Neural cell (in vitro differentiated cells): ENCODE results near the gene ATP1B4. TPM values are rescaled to one million over a fixed set of nuclear protein-coding genes. Genes with fewer than 3 reads are reported as not detected.

Experiments used
- H2AFZ ChIP-seq: fragments of 200-600, 300-800 bp; sonication (generic), shearing (Covaris generic); 2 replicates; pipeline ENCODE4 v1.6.0; 2014; ENCODE audit warnings: low read depth, mild to moderate bottlenecking, antibody characterized with exemption, low read length, moderate library complexity
- H3F3A ChIP-seq: fragments of 200-600 bp; shearing (Covaris generic); 2 replicates; pipeline ENCODE4 v1.6.1; 2016; ENCODE audit warnings: mild to moderate bottlenecking, moderate library complexity, mixed read lengths, antibody characterized with exemption, low read length; ENCODE audit not compliant: insufficient read depth, poor library complexity, severe bottlenecking
- H3K27ac ChIP-seq: fragments of 200-600, 300-800 bp; sonication (generic), shearing (Covaris generic); 2 replicates; pipeline ENCODE4 v1.5.1; 2014; ENCODE audit warnings: mild to moderate bottlenecking, low read length, moderate library complexity
- H3K27me3 ChIP-seq: fragments of 300-800, 200-600 bp; sonication (generic), shearing (Covaris generic); 2 replicates; pipeline ENCODE4 v1.6.0; 2014; ENCODE audit warnings: mild to moderate bottlenecking, low read depth, low read length, moderate library complexity; ENCODE audit not compliant: insufficient read depth
- H3K36me3 ChIP-seq: fragments of 300-800, 200-600 bp; sonication (generic), shearing (Covaris generic); 2 replicates; pipeline ENCODE4 v1.5.1; 2014; ENCODE audit warnings: mild to moderate bottlenecking, antibody characterized with exemption, low read length, moderate library complexity; ENCODE audit not compliant: insufficient read depth
- H3K4me2 ChIP-seq: fragments of 300-800, 200-600 bp; sonication (generic), shearing (Covaris generic); 2 replicates; pipeline ENCODE4 v1.6.0; 2014; ENCODE audit warnings: mild to moderate bottlenecking, low read length
- H3K4me3 ChIP-seq: fragments of 300-800, 200-600 bp; sonication (generic), shearing (Covaris generic); 2 replicates; pipeline ENCODE4 v1.5.1; 2014; ENCODE audit warnings: mild to moderate bottlenecking, low read length, moderate library complexity
- H3K79me2 ChIP-seq: fragments of 200-600 bp; shearing (Covaris generic); replicated peaks from 2 replicates; pipeline ENCODE4 v1.6.0; 2014; ENCODE audit warnings: mild to moderate bottlenecking, low read length, moderate library complexity; ENCODE audit not compliant: insufficient read depth
- H3K9ac ChIP-seq: fragments of 300-800, 200-600 bp; sonication (generic), shearing (Covaris generic); 2 replicates; pipeline ENCODE4 v1.6.1; 2016; ENCODE audit warnings: mild to moderate bottlenecking, low read length, mixed read lengths
- H3K9me2 ChIP-seq: fragments of 200-600 bp; shearing (Covaris generic); 2 replicates; pipeline ENCODE4 v1.6.1; 2016; ENCODE audit warnings: mild to moderate bottlenecking, low read length, mixed read lengths; ENCODE audit not compliant: insufficient read depth
- H3K9me3 ChIP-seq: fragments of 200-600, 300-800 bp; sonication (generic), shearing (Covaris generic); 2 replicates; pipeline ENCODE4 v1.6.1; 2016; ENCODE audit warnings: mild to moderate bottlenecking, mixed run types, low read length, moderate library complexity, mixed read lengths
- H4K20me1 ChIP-seq: fragments of 200-600 bp; shearing (Covaris generic); 2 replicates; pipeline ENCODE4 v1.6.1; 2016; ENCODE audit warnings: mild to moderate bottlenecking, mixed run types; ENCODE audit not compliant: insufficient read depth
- EP300 ChIP-seq: fragments of 450-650 bp; conservative IDR thresholded peaks from 2 replicates; pipeline ENCODE4 v1.6.1; 2014; ENCODE audit warnings: antibody characterized with exemption, mild to moderate bottlenecking, moderate library complexity; ENCODE audit not compliant: poor library complexity, severe bottlenecking
- EZH2 ChIP-seq: fragments of 200-600, 300-800 bp; shearing (Covaris generic), sonication (generic); IDR thresholded peaks from 2 replicates; pipeline ENCODE4 v1.6.1; 2014; ENCODE audit warnings: antibody characterized with exemption, low read length, borderline replicate concordance, mild to moderate bottlenecking; ENCODE audit not compliant: insufficient read depth, poor library complexity, severe bottlenecking
- MXI1 ChIP-seq: fragments of 450-650 bp; conservative IDR thresholded peaks from 2 replicates; pipeline ENCODE4 v1.6.1; 2014; ENCODE audit warnings: antibody characterized with exemption, mild to moderate bottlenecking; ENCODE audit not compliant: poor library complexity, severe bottlenecking
- POLR2AphosphoS5 ChIP-seq: IDR thresholded peaks from 2 replicates; pipeline ENCODE4 v1.6.1; 2012
- RAD21 ChIP-seq: fragments of 450-650 bp; conservative IDR thresholded peaks from 2 replicates; pipeline ENCODE4 v1.6.1; 2014; ENCODE audit warnings: antibody characterized with exemption, mild to moderate bottlenecking, moderate library complexity
- SMC3 ChIP-seq: fragments of 450-650 bp; conservative IDR thresholded peaks from 2 replicates; pipeline ENCODE4 v1.6.1; 2014; ENCODE audit warnings: antibody characterized with exemption, mild to moderate bottlenecking, moderate library complexity; ENCODE audit not compliant: poor library complexity
- TAF1 ChIP-seq: IDR thresholded peaks from 2 replicates; pipeline ENCODE4 v1.6.1; 2012; ENCODE audit warnings: low read depth
- polyA plus RNA-seq: library from polyadenylated mRNA; depleted of rRNA; stranded (reverse); fragments of >200 nt; gene quantifications from 2 replicates; pipeline ENCODE4 v1.2.3, GENCODE V29; 2014
- TF ChIP-seq, protein P1 (sequence below): fragments of 450-650 bp; IDR thresholded peaks from 2 replicates; pipeline ENCODE4 v1.5.1; 2014; ENCODE audit warnings: antibody characterized with exemption, mild to moderate bottlenecking, moderate library complexity; ENCODE audit not compliant: poor library complexity, severe bottlenecking
- TF ChIP-seq, protein P2 (sequence below): IDR thresholded peaks from 2 replicates; pipeline ENCODE4 v1.6.1; 2012; ENCODE audit warnings: borderline replicate concordance

Gene ATP1B4
- polyA plus RNA-seq, 1 donor from 2014 or later = not detected

DNA sequence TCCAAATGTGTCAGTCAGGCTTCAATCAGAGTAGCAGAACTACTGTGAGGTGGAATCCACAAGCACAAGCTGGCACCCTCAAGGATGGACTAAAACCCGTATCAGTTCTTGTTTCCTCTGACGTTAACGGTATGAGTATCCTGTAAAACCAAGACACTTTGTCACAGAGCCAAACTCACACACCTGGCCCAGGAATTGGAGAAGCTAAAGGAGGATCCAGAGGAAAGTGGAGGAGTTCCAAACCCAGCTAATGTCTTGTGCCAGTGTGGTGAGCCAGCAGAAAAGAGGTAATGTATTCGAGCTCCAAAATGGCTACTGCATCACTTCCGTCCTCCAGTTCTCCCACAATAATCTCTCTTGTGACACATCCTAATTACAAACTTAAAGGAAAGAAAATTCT, 44.7 kb downstream of the ATP1B4 start:
- Histone ChIP-seq H3K27me3 (no peaks in the 10 kb centered on the region), H3K9ac (no peak overlapping the region), H3K9me2 (no peaks in the 10 kb centered on the region), H3K9me3 (no peaks in the 10 kb centered on the region), H3F3A (no peaks in the 10 kb centered on the region), H3K36me3 (no peaks in the 10 kb centered on the region), H3K79me2 (no peaks in the 10 kb centered on the region), H4K20me1 (no peaks in the 10 kb centered on the region), H3K27ac (no peak overlapping the region), H3K4me2 (no peak overlapping the region), H2AFZ (no peak overlapping the region), H3K4me3 (no peak overlapping the region)
- no peak for TF ChIP-seq POLR2AphosphoS5

DNA sequence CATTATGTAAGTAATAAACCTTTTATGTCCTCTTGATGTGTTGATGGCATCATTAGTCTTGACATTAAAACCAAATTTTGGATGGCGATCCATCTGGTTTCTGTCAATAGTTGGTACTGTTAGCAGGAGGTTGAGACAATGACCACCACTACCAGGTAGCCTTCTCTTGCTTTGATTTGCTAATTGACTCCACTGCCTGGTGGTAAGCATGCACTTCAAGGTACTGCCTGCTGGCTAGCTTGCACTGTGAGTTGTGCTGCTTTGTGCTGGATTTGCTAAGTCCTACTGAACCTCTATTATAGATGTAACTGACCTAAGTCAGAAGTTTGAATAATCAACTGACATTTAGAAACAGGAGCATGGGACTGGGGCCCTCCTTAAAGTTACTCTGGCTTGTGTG, 46.3 kb downstream of the ATP1B4 start:
- Histone ChIP-seq H3K36me3 (no peaks in the 10 kb centered on the region), H4K20me1 (no peaks in the 10 kb centered on the region), H2AFZ (no peak overlapping the region), H3K9ac (no peak overlapping the region), H3K4me3 (no peak overlapping the region), H3K9me3 (no peaks in the 10 kb centered on the region), H3K4me2 (no peak overlapping the region), H3K79me2 (no peaks in the 10 kb centered on the region), H3K27ac (no peak overlapping the region), H3K9me2 (no peaks in the 10 kb centered on the region), H3F3A (no peaks in the 10 kb centered on the region), H3K27me3 (no peaks in the 10 kb centered on the region)
- TF ChIP-seq EZH2 (no peak), SMC3 (no peak), EP300 (no peak), MXI1 (no peak), TAF1 (no peak)
- TF ChIP-seq, protein P1, sequence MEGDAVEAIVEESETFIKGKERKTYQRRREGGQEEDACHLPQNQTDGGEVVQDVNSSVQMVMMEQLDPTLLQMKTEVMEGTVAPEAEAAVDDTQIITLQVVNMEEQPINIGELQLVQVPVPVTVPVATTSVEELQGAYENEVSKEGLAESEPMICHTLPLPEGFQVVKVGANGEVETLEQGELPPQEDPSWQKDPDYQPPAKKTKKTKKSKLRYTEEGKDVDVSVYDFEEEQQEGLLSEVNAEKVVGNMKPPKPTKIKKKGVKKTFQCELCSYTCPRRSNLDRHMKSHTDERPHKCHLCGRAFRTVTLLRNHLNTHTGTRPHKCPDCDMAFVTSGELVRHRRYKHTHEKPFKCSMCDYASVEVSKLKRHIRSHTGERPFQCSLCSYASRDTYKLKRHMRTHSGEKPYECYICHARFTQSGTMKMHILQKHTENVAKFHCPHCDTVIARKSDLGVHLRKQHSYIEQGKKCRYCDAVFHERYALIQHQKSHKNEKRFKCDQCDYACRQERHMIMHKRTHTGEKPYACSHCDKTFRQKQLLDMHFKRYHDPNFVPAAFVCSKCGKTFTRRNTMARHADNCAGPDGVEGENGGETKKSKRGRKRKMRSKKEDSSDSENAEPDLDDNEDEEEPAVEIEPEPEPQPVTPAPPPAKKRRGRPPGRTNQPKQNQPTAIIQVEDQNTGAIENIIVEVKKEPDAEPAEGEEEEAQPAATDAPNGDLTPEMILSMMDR = no peak

DNA sequence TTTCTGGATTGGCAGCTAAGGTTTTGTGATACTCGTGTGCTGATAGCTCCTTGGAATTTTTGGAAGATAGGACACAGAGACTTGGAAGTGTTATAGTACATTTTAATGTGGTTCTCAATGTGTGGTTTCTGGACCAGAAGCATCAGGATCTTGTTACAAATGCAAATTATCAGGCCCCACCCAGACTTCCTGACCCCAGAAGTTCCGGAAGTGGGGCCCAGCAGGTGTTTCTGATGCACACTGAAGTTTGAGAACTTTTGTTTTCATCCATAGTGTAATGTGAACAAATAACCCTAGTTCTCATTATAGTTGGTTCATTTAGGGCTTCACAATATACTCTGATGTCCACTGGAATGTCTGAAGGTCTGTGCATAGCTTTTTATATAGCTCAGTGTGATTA, 57.6 kb downstream of the ATP1B4 start:
- H3K4me3 ChIP-seq = no peak overlapping the region
- no peaks in the 10 kb centered on the region for H3K36me3 ChIP-seq
- no peak overlapping the region for H2AFZ ChIP-seq
- H3K9me3 ChIP-seq = no peaks in the 10 kb centered on the region
- H4K20me1 ChIP-seq = no peaks in the 10 kb centered on the region
- no peak overlapping the region for H3K27ac ChIP-seq
- no peaks in the 10 kb centered on the region for H3F3A ChIP-seq
- H3K79me2 ChIP-seq = no peaks in the 10 kb centered on the region
- no peaks in the 10 kb centered on the region for H3K27me3 ChIP-seq
- H3K9ac ChIP-seq = no peak overlapping the region
- no peaks in the 10 kb centered on the region for H3K9me2 ChIP-seq
- no peak overlapping the region for H3K4me2 ChIP-seq
- TF ChIP-seq, protein P2, sequence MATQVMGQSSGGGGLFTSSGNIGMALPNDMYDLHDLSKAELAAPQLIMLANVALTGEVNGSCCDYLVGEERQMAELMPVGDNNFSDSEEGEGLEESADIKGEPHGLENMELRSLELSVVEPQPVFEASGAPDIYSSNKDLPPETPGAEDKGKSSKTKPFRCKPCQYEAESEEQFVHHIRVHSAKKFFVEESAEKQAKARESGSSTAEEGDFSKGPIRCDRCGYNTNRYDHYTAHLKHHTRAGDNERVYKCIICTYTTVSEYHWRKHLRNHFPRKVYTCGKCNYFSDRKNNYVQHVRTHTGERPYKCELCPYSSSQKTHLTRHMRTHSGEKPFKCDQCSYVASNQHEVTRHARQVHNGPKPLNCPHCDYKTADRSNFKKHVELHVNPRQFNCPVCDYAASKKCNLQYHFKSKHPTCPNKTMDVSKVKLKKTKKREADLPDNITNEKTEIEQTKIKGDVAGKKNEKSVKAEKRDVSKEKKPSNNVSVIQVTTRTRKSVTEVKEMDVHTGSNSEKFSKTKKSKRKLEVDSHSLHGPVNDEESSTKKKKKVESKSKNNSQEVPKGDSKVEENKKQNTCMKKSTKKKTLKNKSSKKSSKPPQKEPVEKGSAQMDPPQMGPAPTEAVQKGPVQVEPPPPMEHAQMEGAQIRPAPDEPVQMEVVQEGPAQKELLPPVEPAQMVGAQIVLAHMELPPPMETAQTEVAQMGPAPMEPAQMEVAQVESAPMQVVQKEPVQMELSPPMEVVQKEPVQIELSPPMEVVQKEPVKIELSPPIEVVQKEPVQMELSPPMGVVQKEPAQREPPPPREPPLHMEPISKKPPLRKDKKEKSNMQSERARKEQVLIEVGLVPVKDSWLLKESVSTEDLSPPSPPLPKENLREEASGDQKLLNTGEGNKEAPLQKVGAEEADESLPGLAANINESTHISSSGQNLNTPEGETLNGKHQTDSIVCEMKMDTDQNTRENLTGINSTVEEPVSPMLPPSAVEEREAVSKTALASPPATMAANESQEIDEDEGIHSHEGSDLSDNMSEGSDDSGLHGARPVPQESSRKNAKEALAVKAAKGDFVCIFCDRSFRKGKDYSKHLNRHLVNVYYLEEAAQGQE = no peak
- TF ChIP-seq, protein P1 = no peak
- TF ChIP-seq POLR2AphosphoS5 (no peak), MXI1 (no peak), RAD21 (no peak), EZH2 (no peak), TAF1 (no peak), SMC3 (no peak)
